GM18508 (cell line): ENCODE results near the gene DMBT1.

Source experiments
- ATAC-seq: cut with Tn5 transposase; IDR thresholded peaks from one replicate; pipeline ENCODE4 v1.9.1; 2021; ENCODE audit warnings: moderate number of reproducible peaks; ENCODE audit not compliant: insufficient read depth, unreplicated experiment

Gene DMBT1

DNA sequence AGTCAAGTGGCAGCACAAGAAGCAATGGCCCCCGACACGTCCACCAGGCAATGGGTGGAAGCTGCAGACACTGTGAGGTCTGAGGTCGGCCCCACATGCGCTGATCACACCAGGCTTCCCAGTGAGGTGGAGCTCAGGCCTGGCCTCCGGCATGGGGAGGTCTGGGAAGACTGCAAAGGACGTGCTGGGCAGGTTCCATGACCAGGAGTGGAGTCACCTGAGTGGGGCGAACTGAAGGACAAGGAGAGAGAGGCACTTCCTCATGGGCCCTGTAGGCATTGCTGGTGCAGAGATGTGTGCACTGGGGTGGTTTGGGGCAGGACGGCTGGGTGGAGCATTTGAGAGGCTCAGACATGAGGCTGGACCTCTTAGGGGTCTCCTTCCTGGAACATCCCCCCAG is 103.9 kb downstream of the DMBT1 start:
- ATAC-seq: no peak

DNA sequence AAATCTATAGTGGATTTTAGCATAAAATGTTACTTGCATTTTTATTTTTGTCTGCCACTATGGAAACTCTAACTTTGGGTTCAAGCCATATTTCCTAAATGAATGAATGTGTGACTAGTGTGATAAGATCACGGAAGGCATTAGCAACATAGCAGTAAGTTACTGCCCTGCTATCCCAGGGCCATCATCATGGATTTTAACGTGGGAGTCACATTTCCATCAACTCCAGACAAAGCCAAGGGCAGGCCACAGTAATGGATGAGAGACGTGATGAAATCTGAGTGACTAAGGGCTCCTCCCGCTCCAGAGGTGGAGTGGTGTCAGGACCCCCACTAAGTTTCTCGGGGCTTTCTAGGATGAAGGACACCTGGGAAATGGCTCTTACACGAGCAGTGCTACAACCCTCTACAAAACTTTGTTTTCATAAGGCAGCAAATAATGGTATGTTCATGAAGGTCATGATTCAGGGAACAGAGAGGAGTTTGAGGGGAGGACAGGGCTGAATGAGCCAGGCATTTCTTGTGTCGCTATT is 104.8 kb downstream of the DMBT1 start:
- no peak for ATAC-seq

DNA sequence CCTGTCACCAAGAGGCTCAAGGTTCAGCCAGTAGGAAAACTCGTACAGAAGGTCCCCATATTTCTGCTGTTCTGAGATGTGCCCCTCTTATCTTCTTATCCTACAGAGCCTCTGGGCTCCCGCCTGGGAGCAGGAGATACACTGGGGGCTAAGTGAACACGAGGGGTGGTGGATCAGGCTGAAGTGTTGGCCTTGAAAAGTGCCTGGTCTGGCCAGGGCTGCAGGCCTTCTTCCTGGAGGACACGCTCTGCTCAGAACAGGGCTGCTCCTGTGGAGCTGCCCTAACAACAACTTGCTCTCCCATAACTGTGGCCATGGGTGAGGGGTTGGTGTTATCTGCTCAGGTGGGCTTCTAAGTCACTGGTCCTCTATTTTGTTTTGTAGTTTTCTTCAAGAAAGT is 105.4 kb downstream of the DMBT1 start:
- no peak for ATAC-seq

DNA sequence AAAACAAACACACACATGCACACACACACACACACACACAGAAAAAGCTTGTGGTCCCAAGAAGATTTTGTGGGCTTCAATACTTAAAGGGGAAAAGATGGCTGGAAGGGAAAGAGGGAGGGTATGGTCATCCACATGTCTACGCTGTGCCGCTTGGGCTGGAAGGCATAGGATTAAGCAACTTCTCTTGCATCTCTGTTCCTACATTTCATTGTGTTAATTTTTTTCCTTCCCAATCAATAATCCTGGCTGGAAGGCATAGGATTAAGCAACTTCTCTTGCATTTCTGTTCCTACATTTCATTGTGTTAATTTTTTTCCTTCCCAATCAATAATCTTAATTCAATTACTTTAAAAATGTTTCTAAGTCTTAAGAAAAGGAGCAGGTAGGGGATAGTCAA is 108.5 kb downstream of the DMBT1 start:
- no peak for ATAC-seq

DNA sequence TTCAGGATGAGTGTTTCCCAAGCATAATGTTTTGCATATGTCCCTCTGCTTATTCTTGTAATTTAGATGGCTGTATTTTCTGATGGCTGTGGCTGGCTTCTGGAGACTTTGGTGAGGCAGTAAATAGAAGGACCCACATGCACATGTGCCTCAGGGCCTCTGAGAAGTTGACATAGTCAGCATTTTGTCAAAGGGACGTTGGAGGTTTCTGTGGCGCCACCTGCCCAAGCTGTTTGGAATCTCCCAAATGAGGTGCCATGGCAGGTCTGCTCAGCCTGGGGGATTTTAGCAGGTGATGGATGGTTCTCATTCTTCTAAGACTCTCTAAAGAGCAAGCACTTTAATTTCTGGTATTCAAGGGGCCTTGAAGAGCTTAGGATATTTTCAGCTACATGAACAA is 109.3 kb downstream of the DMBT1 start:
- no peak for ATAC-seq

DNA sequence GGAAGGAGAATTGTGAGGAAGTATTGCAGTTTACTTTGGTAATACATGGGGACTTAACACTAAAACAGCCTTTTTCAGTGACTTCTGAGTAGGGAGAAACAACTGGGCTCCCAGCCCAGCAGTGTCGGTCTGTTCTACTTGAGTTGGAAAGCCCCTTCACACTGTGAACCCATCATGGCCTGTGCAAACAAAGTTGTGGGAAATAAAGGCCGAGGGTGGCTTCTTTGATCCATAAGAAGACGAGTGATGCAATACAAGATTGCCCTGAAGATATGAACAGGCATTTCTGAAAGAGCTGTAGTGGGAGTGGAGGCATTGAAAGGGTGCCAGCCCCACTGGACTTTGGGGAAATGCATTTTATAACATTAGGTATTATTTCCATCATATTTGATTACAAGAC is 110.8 kb downstream of the DMBT1 start:
- no peak for ATAC-seq

DNA sequence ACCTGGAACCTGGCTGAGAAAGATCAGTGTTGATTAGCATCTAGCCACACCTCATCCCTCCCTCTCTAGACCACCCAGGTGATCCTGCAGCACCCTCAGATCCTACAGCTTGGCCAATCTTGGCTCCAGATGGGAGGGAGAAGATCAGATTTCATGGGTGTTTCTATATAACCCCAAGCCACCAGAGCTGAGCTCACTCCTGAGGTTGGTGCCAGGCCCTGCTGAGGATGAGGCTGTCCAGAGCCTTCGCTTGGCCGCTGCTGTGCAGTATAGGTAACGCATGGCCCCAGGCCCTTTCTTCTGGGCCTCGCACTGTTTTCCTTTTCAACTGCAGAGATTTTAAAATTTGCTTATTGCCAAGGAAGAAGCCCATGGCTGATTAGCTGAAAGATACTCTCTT is 112.1 kb downstream of the DMBT1 start:
- no peak for ATAC-seq

DNA sequence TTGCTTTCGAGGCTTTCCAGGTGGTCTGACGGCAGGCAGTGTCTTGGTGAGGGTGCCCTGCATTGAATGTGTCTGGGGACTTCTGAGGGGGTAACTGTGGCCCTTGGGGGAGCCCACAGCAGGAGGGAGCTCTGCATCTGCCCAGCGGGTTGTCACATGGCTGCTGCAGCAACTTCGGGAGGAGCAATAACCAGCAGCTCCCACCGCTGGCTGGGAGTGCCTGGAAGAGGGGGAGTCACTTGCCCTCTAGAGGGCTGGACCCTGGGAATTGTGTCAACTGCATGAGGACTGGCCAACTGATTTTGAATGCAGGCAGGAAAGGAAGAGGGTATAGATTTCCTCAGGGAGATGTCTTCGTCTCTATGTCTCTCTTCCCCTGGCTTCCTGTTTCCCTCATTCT is 112.7 kb downstream of the DMBT1 start:
- no peak for ATAC-seq

DNA sequence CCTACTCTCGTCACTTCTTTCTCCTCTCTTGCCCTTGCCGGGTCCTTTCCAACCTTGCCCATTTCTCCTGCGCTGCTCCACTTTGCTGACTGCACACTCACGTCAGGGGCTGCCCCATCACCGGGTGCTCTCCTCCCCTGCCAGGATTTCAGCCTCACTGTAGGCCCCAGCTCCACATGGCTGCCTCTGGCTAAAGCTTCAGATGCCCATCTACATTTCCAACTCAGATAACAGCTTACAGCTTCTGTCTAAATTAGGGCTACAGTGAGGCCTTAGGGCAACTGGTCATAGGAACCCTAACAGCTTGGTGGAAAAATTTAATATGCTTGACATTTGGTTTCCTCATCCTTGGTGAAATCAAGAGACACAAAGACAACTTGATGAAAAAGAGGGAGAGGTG is 113.2 kb downstream of the DMBT1 start:
- no peak for ATAC-seq

DNA sequence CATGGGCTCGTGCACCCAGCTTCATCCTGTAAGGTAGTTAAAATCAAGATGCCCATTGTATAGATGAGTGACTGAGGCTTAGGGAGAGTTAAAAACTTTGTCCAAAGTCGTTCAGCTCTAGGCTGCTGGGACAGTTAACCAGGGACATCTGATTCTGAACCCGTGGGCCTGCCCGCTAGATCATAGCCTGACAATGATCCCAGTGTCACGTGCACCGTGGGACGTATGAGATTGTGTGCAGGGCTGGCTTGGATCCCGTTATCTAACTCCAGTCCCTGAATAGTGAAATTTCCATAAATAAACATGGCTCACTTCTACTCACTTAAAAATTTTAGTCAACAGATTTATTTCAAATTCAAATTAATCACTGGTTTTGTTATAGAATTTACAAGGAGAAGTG is 114.2 kb downstream of the DMBT1 start:
- ATAC-seq: no peak

DNA sequence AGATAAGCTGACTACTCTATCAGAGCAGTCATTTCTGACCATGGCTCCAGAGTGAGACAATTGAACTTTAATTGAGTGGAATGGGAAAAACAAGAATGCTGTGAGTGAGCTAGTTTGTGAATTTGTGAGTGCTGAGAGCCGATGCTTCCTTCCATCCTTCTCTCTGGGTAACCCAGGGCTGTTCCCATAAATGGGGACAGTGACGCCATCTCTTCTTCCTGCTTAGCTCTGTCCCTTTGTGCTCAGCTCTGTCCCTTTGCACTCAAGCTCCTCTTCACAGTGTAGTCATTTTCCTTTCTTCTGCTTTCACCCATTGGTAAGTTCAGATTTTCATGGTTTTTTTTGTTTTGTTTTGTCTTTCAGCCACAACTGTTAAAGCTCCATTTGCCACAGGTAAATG is 114.7 kb downstream of the DMBT1 start:
- no peak for ATAC-seq

DNA sequence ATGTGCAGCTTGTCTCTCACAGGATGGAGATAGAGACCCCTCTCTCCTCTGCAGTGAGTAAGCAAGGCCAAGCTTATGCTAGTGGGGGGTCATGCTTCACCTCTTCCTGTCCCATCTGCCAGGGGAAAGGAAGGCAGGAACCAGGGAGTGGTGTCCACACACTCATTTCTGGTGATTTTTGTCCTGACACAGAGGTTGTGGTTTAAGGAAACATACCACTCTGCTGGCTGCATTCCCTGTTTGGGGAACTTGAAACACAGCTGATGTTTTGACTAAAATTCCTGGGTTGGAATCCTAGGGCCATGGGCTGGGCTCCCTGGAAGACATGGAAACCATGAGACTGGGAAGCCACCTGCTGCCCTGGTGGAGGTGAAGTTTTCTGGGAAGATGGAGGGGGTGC is 117.7 kb downstream of the DMBT1 start:
- ATAC-seq: no peak

DNA sequence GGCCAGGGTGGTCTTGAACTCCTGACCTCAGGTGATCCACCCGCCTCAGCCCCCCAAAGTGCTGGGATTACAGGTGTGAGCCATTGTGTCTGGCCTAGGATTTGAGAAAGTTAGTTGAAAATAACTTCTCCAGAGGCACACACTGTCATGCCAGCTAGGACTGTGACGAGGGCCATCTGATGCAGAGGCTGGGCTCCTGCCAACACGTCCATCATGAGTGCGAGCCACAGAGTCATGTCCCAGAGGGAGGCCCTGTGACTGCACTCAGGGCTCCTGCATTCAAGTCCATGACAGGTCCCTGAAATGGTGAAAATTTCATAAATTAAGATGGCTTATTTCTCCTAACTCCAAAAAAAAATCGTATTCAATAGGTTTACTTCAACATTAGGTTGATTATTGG is 122.0 kb downstream of the DMBT1 start:
- ATAC-seq: no peak

DNA sequence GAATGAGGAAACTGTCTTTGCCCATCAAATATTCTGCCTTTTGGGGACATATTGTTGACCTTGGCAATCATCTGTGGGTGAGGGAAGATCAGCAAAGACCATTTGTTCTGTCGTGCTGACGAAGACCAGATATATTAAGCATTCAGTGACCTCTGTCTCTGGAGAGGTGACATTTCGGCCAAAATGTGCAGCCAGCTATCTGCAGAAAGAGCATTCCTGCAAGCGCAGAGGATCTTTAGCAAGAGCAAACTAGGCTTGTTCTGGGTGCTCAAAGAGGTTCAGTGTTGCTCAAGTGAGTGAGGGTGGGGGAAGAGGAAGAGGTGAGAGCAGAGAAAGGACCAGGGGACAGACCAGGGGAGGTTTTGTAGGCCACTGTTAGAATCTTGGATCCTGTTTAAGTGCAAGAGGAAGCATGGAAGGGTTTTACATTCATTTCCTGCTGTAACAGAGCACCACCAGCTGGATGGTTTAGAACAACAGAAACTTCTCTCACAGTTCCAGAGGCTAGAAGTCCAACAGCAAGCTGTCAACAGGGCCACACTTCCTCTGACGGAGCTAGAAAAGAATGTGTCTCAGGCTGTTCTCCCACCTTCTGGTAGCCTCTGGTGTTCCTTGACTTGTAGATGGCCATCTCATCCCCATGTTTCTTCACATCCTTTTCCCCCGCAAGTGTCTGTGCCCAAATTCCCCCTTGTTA is 127.9 kb downstream of the DMBT1 start:
- no peak for ATAC-seq

DNA sequence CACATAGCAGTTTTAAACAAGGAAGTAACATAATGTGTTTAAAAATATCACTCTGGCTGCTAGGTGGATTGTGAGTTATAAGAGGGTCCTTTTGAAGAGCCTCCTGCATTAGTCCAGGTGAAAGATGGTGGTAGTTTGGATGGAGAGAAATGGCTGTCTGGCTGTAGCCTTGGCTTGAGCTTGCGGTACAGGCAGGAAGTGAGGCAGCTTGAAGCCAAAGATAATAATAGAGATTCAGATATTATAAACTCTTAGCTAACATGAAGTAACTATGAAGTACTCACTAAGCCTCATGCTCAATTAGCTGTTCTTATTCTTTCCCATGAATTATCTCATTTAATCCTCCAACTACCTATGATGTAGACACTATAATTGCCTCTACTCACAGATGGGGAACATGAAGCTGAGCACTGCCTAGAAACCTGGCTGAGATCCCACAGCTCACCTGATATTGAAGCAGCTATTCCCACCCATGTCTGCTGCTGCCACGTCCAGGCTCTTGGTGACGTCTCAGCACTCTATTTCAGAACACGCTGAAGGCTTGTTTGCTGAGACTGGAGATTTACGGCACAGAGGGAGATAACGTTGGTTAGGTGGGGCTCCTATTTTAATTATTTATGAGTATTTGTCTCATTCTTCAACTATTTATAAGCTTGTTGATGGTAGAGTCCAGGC is 128.7 kb downstream of the DMBT1 start:
- ATAC-seq: no peak

DNA sequence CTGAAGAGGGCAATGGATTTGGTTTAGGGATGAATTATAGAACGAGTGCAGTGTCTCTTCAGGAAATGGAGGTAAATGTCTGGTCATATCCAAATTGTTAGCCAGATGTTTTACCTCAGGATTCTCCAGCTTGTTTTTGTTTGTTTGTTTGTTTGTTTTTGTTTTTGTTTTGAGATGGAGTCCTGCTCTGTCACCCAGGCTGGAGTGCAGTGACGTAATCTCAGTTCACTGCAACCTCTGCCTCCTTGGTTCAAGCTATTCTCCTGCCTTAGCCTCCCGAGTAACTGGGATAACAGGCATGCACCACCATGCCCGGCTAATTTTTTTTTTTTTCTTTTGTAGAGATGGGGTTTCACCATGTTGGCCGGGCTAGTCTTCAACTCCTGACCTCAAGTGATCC is 132.2 kb downstream of the DMBT1 start:
- ATAC-seq: no peak
